GM23338 (cell line): ENCODE data around the gene GNG7.

Experiments
- CREB1 ChIP-seq: fragments of 250-450 bp; sonication (Bioruptor Pico); IDR thresholded peaks from 2 replicates; pipeline ENCODE4 v1.5.0; 2020; ENCODE audit warnings: low read depth, mild to moderate bottlenecking, moderate library complexity
- EZH2 ChIP-seq: fragments of 200-600 bp; sonication (generic); IDR thresholded peaks from one replicate; pipeline ENCODE4 v1.8.0; 2017; ENCODE audit warnings: antibody characterized with exemption, mild to moderate bottlenecking, low read depth; ENCODE audit not compliant: unreplicated experiment
- EZH2phosphoT487 ChIP-seq: fragments of 200-600 bp; sonication (generic); IDR thresholded peaks from one replicate; pipeline ENCODE4 v1.8.1; 2018; ENCODE audit warnings: antibody characterized with exemption; ENCODE audit not compliant: unreplicated experiment
- JUNB ChIP-seq: IDR thresholded peaks from one replicate; pipeline ENCODE4 v1.6.1; 2016; ENCODE audit warnings: antibody characterized with exemption; ENCODE audit not compliant: unreplicated experiment
- POLR2AphosphoS5 ChIP-seq: IDR thresholded peaks from 2 replicates; pipeline ENCODE4 v1.6.1; 2016; ENCODE audit warnings: antibody characterized with exemption, low read depth
- STAT1 ChIP-seq: IDR thresholded peaks from one replicate; pipeline ENCODE4 v1.6.1; 2016; ENCODE audit warnings: antibody characterized with exemption; ENCODE audit not compliant: unreplicated experiment
- ZNF114 ChIP-seq: fragments of 250-450 bp; sonication (Bioruptor Pico); IDR thresholded peaks from 2 replicates; pipeline ENCODE4 v1.5.0; 2020; ENCODE audit warnings: mild to moderate bottlenecking, moderate library complexity
- ZNF331 ChIP-seq: fragments of 250-450 bp; sonication (Bioruptor Pico); IDR thresholded peaks from 2 replicates; pipeline ENCODE4 v1.5.0; 2020; ENCODE audit warnings: low read depth, mild to moderate bottlenecking, moderate library complexity
- TF ChIP-seq, protein P1 (sequence below), 2 experiments: fragments of 200-600 bp in 1 of 2; sonication (generic) in 1 of 2; conservative IDR thresholded peaks; 2 replicates each; pipeline versions ENCODE4 v1.5.1 to v1.6.1; 2016 to 2017; ENCODE audit warnings: antibody characterized with exemption in 2 of 2, low read depth in 2 of 2, mild to moderate bottlenecking in 2 of 2, moderate library complexity in 1 of 2
- TF ChIP-seq, protein P2 (sequence below): IDR thresholded peaks from one replicate; pipeline ENCODE4 v1.6.1; 2018; ENCODE audit warnings: antibody characterized with exemption; ENCODE audit not compliant: unreplicated experiment
- TF ChIP-seq, protein P3 (sequence below): fragments of 250-450 bp; sonication (Bioruptor Pico); IDR thresholded peaks from 2 replicates; pipeline ENCODE4 v1.5.0; 2020; ENCODE audit warnings: mild to moderate bottlenecking, moderate library complexity
- TF ChIP-seq, protein P4 (sequence below): IDR thresholded peaks from 2 replicates; pipeline ENCODE4 v1.6.1; 2016; ENCODE audit warnings: antibody characterized with exemption

DNA sequence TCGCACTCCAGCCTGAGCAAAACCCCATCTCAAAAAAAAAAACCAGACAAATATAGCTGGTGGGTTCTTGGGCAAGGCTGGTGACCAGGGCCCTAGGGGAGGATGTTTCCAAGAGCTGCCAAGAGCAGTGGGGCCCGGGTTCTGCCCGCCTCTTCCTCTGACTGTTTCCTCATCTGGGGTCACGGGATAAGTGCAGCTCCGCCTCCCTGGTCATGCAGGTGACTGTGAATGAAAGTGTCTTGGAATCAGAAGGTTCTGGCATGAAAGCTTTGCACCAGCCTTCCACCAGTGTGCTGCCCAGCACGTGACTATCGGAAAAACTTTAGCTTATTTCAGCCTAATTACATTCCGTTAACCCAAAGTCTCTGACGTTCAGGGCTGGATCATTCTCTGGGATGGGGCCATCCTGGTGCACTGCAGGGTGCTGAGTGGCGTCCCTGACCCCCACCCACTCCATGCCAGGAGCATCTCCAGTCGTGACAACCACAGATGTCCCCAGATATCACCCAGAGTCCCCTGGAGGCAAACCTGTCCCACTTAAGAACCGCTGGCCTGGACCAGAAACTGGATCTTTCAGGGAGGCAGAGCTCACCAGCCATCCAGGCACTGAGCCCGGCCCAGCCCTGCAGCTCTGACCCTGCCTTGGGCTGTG is 85.6 kb downstream of the GNG7 start:
- TF ChIP-seq, protein P1, sequence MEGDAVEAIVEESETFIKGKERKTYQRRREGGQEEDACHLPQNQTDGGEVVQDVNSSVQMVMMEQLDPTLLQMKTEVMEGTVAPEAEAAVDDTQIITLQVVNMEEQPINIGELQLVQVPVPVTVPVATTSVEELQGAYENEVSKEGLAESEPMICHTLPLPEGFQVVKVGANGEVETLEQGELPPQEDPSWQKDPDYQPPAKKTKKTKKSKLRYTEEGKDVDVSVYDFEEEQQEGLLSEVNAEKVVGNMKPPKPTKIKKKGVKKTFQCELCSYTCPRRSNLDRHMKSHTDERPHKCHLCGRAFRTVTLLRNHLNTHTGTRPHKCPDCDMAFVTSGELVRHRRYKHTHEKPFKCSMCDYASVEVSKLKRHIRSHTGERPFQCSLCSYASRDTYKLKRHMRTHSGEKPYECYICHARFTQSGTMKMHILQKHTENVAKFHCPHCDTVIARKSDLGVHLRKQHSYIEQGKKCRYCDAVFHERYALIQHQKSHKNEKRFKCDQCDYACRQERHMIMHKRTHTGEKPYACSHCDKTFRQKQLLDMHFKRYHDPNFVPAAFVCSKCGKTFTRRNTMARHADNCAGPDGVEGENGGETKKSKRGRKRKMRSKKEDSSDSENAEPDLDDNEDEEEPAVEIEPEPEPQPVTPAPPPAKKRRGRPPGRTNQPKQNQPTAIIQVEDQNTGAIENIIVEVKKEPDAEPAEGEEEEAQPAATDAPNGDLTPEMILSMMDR (conservative IDR thresholded peaks at IDR 0.05; ENCODE audit: low read depth in 2 of 2) = no peak
- no peak for TF ChIP-seq CREB1 (CRISPR knock-in tag)
- TF ChIP-seq EZH2phosphoT487 = no peak
- TF ChIP-seq POLR2AphosphoS5 = no peak
- TF ChIP-seq EZH2 = no peak
- TF ChIP-seq ZNF114 (CRISPR knock-in tag) = no peak
- TF ChIP-seq, protein P2, sequence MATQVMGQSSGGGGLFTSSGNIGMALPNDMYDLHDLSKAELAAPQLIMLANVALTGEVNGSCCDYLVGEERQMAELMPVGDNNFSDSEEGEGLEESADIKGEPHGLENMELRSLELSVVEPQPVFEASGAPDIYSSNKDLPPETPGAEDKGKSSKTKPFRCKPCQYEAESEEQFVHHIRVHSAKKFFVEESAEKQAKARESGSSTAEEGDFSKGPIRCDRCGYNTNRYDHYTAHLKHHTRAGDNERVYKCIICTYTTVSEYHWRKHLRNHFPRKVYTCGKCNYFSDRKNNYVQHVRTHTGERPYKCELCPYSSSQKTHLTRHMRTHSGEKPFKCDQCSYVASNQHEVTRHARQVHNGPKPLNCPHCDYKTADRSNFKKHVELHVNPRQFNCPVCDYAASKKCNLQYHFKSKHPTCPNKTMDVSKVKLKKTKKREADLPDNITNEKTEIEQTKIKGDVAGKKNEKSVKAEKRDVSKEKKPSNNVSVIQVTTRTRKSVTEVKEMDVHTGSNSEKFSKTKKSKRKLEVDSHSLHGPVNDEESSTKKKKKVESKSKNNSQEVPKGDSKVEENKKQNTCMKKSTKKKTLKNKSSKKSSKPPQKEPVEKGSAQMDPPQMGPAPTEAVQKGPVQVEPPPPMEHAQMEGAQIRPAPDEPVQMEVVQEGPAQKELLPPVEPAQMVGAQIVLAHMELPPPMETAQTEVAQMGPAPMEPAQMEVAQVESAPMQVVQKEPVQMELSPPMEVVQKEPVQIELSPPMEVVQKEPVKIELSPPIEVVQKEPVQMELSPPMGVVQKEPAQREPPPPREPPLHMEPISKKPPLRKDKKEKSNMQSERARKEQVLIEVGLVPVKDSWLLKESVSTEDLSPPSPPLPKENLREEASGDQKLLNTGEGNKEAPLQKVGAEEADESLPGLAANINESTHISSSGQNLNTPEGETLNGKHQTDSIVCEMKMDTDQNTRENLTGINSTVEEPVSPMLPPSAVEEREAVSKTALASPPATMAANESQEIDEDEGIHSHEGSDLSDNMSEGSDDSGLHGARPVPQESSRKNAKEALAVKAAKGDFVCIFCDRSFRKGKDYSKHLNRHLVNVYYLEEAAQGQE = no peak
- no peak for TF ChIP-seq JUNB
- TF ChIP-seq ZNF331 (CRISPR knock-in tag) = no peak
- no peak for TF ChIP-seq STAT1
- TF ChIP-seq, protein P3, sequence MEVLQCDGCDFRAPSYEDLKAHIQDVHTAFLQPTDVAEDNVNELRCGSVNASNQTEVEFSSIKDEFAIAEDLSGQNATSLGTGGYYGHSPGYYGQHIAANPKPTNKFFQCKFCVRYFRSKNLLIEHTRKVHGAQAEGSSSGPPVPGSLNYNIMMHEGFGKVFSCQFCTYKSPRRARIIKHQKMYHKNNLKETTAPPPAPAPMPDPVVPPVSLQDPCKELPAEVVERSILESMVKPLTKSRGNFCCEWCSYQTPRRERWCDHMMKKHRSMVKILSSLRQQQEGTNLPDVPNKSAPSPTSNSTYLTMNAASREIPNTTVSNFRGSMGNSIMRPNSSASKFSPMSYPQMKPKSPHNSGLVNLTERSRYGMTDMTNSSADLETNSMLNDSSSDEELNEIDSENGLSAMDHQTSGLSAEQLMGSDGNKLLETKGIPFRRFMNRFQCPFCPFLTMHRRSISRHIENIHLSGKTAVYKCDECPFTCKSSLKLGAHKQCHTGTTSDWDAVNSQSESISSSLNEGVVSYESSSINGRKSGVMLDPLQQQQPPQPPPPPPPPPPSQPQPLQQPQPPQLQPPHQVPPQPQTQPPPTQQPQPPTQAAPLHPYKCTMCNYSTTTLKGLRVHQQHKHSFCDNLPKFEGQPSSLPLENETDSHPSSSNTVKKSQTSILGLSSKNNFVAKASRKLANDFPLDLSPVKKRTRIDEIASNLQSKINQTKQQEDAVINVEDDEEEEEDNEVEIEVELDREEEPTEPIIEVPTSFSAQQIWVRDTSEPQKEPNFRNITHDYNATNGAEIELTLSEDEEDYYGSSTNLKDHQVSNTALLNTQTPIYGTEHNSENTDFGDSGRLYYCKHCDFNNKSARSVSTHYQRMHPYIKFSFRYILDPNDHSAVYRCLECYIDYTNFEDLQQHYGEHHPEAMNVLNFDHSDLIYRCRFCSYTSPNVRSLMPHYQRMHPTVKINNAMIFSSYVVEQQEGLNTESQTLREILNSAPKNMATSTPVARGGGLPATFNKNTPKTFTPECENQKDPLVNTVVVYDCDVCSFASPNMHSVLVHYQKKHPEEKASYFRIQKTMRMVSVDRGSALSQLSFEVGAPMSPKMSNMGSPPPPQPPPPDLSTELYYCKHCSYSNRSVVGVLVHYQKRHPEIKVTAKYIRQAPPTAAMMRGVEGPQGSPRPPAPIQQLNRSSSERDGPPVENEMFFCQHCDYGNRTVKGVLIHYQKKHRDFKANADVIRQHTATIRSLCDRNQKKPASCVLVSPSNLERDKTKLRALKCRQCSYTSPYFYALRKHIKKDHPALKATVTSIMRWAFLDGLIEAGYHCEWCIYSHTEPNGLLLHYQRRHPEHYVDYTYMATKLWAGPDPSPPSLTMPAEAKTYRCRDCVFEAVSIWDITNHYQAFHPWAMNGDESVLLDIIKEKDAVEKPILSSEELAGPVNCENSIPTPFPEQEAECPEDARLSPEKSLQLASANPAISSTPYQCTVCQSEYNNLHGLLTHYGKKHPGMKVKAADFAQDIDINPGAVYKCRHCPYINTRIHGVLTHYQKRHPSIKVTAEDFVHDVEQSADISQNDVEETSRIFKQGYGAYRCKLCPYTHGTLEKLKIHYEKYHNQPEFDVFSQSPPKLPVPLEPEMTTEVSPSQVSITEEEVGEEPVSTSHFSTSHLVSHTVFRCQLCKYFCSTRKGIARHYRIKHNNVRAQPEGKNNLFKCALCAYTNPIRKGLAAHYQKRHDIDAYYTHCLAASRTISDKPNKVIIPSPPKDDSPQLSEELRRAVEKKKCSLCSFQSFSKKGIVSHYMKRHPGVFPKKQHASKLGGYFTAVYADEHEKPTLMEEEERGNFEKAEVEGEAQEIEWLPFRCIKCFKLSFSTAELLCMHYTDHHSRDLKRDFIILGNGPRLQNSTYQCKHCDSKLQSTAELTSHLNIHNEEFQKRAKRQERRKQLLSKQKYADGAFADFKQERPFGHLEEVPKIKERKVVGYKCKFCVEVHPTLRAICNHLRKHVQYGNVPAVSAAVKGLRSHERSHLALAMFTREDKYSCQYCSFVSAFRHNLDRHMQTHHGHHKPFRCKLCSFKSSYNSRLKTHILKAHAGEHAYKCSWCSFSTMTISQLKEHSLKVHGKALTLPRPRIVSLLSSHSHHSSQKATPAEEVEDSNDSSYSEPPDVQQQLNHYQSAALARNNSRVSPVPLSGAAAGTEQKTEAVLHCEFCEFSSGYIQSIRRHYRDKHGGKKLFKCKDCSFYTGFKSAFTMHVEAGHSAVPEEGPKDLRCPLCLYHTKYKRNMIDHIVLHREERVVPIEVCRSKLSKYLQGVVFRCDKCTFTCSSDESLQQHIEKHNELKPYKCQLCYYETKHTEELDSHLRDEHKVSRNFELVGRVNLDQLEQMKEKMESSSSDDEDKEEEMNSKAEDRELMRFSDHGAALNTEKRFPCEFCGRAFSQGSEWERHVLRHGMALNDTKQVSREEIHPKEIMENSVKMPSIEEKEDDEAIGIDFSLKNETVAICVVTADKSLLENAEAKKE (CRISPR knock-in tag) = no peak
- TF ChIP-seq, protein P4, sequence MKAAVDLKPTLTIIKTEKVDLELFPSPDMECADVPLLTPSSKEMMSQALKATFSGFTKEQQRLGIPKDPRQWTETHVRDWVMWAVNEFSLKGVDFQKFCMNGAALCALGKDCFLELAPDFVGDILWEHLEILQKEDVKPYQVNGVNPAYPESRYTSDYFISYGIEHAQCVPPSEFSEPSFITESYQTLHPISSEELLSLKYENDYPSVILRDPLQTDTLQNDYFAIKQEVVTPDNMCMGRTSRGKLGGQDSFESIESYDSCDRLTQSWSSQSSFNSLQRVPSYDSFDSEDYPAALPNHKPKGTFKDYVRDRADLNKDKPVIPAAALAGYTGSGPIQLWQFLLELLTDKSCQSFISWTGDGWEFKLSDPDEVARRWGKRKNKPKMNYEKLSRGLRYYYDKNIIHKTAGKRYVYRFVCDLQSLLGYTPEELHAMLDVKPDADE = no peak
